Measurements from ENCODE around the gene FIP1L1.
"Not testable (repeated sequence)": the region's sequence is repeated elsewhere in the genome, so short reads cannot be mapped to it uniquely, and the experiment has no call there.

The FIP1L1 gene

GRCh38 chr4:53376900-53377299 lies 541 bp upstream of the FIP1L1 start:
- no peak for DNase-seq (ENCODE audit: low read depth in 2 of 2)

- DNase-seq (ENCODE audit: low read depth in 2 of 2) = no peak
Observed at GRCh38 chr4:53378171-53378482, 686 bp downstream of the FIP1L1 start.

GRCh38 chr4:53380221-53380620 lies 2.8 kb downstream of the FIP1L1 start:
- DNase-seq (ENCODE audit: low read depth in 2 of 2) = no peak

GRCh38 chr4:53409479-53409878 lies 32.0 kb downstream of the FIP1L1 start:
- DNase-seq (ENCODE audit: low read depth in 2 of 2) = not testable (repeated sequence)

- no peak for DNase-seq (ENCODE audit: low read depth in 2 of 2)
Observed at GRCh38 chr4:53419208-53419607, 41.8 kb downstream of the FIP1L1 start.

GRCh38 chr4:53421791-53422190 lies 44.4 kb downstream of the FIP1L1 start:
- DNase-seq (ENCODE audit: low read depth in 2 of 2) = no peak

GRCh38 chr4:53422367-53422766 lies 44.9 kb downstream of the FIP1L1 start:
- no peak for DNase-seq (ENCODE audit: low read depth in 2 of 2)

- no peak for DNase-seq (ENCODE audit: low read depth in 2 of 2)
Observed at GRCh38 chr4:53424280-53424679, 46.8 kb downstream of the FIP1L1 start.

GRCh38 chr4:53427366-53427765 lies 49.9 kb downstream of the FIP1L1 start:
- DNase-seq (ENCODE audit: low read depth in 2 of 2) = no peak

GRCh38 chr4:53431052-53431451 lies 53.6 kb downstream of the FIP1L1 start:
- DNase-seq (ENCODE audit: low read depth in 2 of 2) = no peak

GRCh38 chr4:53432528-53433424 lies 55.3 kb downstream of the FIP1L1 start:
- DNase-seq (ENCODE audit: low read depth in 2 of 2) = no peak

GRCh38 chr4:53436251-53436650 lies 58.8 kb downstream of the FIP1L1 start:
- no peak for DNase-seq (ENCODE audit: low read depth in 2 of 2)

GRCh38 chr4:53441564-53441963 lies 64.1 kb downstream of the FIP1L1 start:
- no peak for DNase-seq (ENCODE audit: low read depth in 2 of 2)

GRCh38 chr4:53444954-53445353 lies 67.5 kb downstream of the FIP1L1 start:
- no peak for DNase-seq (ENCODE audit: low read depth in 2 of 2)

GRCh38 chr4:53450773-53451172 lies 73.3 kb downstream of the FIP1L1 start:
- DNase-seq (ENCODE audit: low read depth in 2 of 2) = no peak

GRCh38 chr4:53453385-53453784 lies 75.9 kb downstream of the FIP1L1 start:
- DNase-seq (ENCODE audit: low read depth in 2 of 2) = no peak

GRCh38 chr4:53455766-53456165 lies 78.3 kb downstream of the FIP1L1 start:
- no peak for DNase-seq (ENCODE audit: low read depth in 2 of 2)

- DNase-seq (ENCODE audit: low read depth in 2 of 2) = no peak
Observed at GRCh38 chr4:53456178-53456577, 78.7 kb downstream of the FIP1L1 start.

GRCh38 chr4:53459548-53459947 lies 82.1 kb downstream of the FIP1L1 start:
- DNase-seq (ENCODE audit: low read depth in 2 of 2) = no peak

- DNase-seq (ENCODE audit: low read depth in 2 of 2) = no peak
Observed at GRCh38 chr4:53461244-53461643, 83.8 kb downstream of the FIP1L1 start.

GRCh38 chr4:53463340-53463739 lies 85.9 kb downstream of the FIP1L1 start:
- DNase-seq (ENCODE audit: low read depth in 2 of 2) = no peak

- DNase-seq (ENCODE audit: low read depth in 2 of 2) = no peak
Observed at GRCh38 chr4:53465281-53465680, 87.8 kb downstream of the FIP1L1 start.

GRCh38 chr4:53465891-53466290 lies 88.5 kb downstream of the FIP1L1 start:
- DNase-seq (ENCODE audit: low read depth in 2 of 2) = no peak

- DNase-seq (ENCODE audit: low read depth in 2 of 2) = not testable (repeated sequence)
Observed at GRCh38 chr4:53466576-53466975, 89.1 kb downstream of the FIP1L1 start.
